Pulmonary artery endothelial cell (primary cell): ENCODE data around the gene E2F7. TPM values are rescaled to one million over a fixed set of nuclear protein-coding genes. Genes with fewer than 3 reads are reported as not detected.

Experiments used
- DNase-seq: peaks from one replicate; pipeline ENCODE4 v3.0.0-alpha.2; 2011; ENCODE audit warnings: low read depth, low spot score
- total RNA-seq: library from RNA; depleted of rRNA; stranded (reverse); fragments of >200 nt; gene quantifications from 2 replicates; pipeline ENCODE4 v1.2.3, GENCODE V29; 2014

E2F7 gene
- total RNA-seq, 1 donor from 2014 or later = 10.2 TPM

DNA sequence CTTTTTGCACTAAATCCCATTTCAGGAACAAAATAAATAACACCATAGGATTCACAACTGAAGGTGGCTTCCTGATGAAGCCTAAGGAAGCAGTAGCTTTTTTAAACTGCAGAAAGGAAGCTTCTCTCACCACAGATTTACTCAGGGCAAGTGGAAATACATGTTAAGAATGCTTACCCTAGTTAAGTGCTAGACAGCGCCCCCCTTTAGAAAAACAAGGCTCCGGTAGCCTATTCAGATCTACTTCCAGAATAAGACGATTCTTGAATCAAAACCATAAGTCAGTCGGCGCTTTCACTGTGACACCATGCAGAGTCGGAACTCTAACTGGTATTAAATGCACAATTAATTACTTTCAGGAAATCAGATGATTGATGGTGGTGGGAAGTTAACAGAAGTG lies 41.9 kb downstream of the E2F7 start:
- no peak for DNase-seq

DNA sequence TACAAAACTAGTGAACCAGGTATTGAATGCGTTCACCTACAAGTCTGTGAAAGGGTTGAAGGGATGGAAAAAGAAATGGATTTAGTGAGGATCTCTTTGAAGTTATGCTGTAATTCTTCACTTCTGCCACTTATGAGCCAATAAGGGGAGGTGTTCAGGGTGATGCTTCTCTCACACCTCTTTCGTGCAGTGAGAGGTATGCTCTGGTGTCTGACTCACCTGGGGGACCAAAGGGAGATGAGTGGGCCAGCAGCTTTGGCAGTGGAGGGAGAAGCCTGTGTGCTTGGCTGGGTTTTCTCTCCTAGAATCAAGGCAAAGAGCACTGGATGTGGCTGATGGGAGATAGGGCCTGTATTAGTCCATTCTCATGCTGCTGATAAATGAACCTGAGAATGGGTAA lies 45.4 kb downstream of the E2F7 start:
- DNase-seq = no peak

- no peak for DNase-seq
Measured at GRCh38 chr12:77016606-77017005, 48.8 kb downstream of the E2F7 start.

- DNase-seq = no peak
Measured at GRCh38 chr12:77013091-77013490, 52.3 kb downstream of the E2F7 start.

DNA sequence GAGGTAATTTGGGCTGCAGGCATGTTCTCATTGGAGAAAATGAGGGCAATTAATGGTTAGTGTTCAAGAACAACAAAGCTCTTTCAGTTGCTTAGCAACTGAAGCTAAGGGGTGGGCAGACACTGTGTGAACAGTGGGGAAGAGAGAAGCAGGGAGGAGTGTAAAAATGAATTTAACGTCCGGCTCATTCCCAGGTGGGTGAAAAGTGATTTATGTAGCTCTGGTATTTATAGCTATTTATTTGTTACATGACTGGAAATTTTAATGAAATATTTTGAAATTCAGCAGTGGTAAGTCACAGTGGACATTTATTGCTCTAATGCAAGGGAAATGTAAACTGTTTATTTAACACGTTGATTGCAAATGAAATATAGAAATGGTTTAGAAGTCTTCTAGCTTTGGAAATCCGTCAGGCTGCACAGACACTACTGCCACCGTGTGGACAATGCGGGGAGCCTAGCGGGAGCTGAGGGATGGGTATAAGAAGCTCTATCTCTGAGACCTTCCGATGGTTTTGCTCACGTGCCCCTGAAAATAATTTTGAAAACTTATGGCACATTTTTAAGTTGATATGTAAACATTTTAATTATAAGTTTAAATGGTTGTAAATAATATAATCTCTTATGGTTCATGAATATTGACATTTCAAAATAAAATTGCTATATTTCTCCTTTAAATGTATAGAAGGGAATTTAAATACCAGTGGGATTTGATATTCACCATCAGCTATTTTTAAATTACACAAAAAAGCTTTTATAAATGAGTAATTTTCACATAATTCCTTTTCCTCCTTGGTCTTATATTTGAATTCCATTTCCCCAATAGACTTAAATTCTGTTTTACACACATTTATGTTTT lies 54.4 kb downstream of the E2F7 start:
- DNase-seq = peak; percentile 8

GRCh38 chr12:77007476-77007875 lies 57.9 kb downstream of the E2F7 start:
- no peak for DNase-seq

GRCh38 chr12:77005611-77006098 lies 59.7 kb downstream of the E2F7 start:
- DNase-seq = no peak

DNA sequence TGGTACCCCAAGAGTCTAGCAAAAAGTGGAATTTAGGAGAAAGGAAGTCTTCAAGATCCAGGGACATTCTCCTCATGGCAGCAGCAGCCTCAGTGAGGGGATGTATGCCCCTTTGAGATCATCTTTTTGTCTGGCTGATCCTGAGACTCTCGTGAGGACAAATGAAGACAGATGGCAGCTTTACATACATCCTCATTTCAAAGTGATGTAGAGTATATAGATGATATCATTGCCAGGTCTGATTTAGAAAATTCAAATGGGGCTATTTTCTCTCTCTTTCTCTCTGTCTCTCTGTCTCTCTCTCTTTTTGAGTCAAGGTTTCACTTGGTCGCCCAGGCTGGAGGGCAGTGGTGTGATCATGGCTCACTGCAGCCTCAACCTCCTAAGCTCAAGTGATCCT lies 61.5 kb downstream of the E2F7 start:
- no peak for DNase-seq

DNA sequence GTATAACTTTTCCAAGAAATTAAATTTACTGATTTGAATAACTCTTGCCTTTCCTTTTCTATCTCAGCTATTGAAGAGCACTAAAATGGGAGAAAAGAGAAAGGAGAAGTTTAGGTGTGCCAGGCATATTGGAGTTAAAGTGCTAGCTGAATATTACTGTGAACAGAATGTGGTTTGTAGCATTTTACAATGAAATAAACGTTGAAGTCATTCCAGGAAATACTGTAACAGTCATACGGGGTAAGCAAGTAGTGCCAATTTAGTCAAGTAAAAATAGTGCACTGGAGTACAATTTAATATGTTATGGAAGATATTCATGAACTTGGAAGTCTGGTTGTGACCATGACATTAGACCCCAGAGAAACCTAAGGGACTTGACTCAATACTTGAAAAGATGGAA lies 62.1 kb downstream of the E2F7 start:
- DNase-seq = no peak

GRCh38 chr12:77002382-77002781 lies 63.0 kb downstream of the E2F7 start:
- no peak for DNase-seq

- DNase-seq = no peak
Measured at GRCh38 chr12:77001276-77001675, 64.1 kb downstream of the E2F7 start.

GRCh38 chr12:76998908-76999556 lies 66.3 kb downstream of the E2F7 start:
- DNase-seq = no peak

DNA sequence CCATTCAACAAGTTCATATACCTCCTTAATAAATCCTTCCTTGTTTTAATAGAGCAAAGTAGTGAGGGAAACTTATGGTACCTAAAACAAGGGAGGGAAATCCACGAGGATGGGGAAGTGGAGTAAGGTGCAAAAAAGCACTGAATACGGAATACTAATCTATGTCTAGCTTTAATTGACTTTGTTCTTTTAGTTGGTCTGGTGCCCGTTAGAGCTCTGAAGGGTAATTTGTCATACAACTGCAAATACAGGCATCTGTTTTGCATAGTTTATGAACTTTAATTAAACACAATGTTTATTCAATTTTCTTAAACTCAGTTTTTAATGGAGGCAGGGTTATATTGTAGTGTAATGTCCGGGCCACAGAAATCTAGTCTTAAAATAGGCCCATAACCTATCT lies 67.0 kb downstream of the E2F7 start:
- no peak for DNase-seq

GRCh38 chr12:76997011-76997780 lies 68.2 kb downstream of the E2F7 start:
- DNase-seq = no peak

GRCh38 chr12:76990716-76991115 lies 74.7 kb downstream of the E2F7 start:
- DNase-seq = no peak

DNA sequence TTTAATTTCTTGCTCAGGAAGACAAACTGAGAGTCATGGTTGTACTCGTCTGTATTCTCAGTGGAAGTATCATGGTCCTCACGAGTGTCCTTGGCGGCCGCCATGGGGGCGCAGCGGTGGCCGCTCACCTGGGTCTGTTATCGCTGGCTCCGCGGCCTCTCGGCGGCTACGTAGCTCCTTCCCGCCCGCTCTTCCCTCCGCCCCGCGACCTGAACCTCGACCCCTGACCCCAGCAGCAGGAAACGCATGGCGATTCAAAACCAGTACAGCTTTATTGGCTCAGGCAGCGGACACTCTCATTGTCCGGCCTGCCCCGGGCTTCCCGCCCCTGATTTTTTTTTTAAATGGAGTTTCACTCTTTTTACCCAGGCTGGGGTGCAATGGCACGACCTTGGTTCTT lies 80.8 kb downstream of the E2F7 start:
- no peak for DNase-seq

GRCh38 chr12:76983420-76983819 lies 81.9 kb downstream of the E2F7 start:
- no peak for DNase-seq

- no peak for DNase-seq
Measured at GRCh38 chr12:76980196-76980595, 85.2 kb downstream of the E2F7 start.

DNA sequence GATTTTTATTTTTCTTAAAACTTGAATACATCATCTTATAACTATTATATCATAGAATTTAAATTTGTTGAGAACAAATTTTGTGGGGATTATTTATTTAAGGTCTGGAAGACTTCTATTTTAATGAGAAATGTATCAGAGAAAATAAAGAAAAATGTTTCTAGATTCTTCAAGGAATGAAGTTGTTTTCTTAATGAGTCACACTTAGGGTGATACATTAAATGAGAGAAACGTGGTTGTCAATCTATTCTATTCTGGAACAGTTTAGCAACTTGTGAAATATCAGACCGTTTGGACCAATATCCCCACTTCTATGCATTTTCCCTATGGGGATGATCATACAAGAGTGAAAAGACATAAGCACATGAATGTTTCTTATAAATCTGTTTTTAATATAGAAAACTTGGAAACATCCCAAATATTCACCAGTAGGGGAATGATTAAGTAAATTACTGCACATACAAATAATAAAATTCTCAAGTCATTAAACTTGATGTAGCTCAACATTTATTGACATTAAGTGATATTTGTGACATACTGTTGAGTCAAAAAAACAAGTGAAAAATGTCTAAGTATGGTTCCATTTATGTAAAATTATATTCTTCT lies 88.5 kb downstream of the E2F7 start:
- no peak for DNase-seq
